HG03045 (cell line): Measurements from ENCODE around the gene CCNYL1.
"Not testable (repeated sequence)": the region's sequence is repeated elsewhere in the genome, so short reads cannot be mapped to it uniquely, and the experiment has no call there.

Source experiments
- ATAC-seq: cut with Tn5 transposase; IDR thresholded peaks from one replicate; pipeline ENCODE4 v1.9.1; 2021; ENCODE audit warnings: mild to moderate bottlenecking, moderate library complexity; ENCODE audit not compliant: unreplicated experiment

Gene CCNYL1

DNA sequence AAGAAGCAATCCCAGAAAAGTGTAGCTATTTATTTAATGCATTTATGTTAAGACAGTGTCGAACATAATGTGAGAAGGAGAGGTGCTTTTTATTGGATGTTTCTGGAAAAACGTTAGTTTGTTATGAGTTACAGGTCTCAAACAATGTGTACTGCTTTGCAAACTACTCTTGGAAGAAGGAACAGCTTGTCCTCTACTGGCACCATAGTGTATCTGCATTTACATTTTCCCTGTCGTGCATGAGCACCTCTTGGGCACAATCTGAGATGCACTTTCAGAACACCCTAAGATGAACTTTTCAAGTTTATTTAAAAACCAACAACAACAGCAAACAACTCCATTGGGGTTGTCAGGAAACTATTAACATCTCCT lies 22.8 kb downstream of the CCNYL1 start:
- ATAC-seq = no peak

DNA sequence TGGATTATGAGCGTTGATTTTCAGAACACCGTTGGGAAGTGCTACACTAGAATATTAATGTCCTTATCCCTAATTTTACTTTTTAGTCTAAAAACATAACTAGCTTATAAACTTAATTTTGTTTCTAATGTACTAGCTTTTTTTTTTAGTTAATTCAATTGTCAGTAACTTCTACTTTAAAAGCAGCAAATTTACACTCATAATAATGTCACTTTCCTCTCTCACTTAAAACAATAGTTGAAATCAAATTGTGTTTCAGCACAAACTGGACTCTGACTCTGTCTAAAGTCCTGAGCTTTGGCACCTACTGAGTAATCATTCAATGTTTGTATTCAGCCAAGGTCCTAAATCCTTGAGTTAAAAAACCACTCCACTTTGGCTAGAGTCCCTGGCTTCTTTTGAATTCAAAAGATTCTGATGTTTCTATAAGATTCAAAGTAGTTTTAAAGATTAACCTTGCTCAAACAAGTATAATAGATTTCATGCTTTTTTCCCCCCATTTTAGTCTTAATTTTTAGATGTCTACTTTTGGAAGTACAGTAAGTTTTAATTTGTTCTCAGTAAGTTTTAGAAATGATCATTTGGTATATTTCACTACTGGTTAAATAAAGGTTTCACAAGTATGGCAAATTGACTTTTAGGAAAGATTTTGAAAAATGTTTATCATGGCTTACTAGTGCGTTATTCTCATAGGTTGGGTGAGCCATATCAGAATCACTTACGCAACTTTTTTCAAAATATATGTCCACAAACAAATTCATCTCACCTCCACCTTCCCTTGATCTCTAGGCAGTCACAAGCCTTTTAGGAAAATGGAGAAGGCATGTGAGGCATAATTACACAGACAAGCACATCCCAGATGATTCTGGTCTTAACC lies 23.4 kb downstream of the CCNYL1 start:
- ATAC-seq = no peak

DNA sequence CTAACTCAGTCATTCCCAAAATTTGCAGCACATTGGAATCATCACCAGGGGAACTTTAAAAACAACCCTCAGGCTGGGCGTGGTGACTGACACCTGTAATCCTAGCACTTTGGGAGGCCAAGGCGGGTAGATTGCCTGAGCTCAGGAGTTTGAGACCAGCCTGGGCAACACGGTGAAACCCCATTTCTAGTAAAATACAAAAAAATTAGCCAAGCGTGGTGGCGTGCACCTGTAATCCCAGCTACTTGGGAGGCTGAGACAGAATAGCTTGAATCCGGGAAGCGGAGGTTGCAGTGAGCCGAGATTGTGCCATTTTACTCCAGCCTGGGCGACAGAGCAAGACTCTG lies 24.0 kb downstream of the CCNYL1 start:
- not testable (repeated sequence) for ATAC-seq

DNA sequence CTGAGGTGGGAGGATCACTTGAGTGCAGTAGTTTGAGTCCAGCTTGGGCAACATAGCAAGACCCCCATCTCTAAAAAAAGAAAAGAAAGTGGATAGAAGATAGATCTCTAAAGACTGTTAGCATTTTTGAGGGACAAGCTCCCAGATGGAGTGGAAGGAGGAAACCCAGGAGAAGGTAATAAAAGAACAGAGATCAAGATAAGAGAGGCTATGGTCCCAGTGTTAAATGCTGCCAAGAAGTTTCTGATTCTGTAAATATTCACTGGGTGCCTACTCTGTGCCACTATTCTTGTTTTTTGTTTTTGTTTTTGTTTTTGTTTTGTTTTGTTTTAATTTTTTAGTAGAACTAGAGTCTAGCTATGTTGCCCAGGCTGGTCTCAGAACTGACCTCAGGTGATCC lies 32.1 kb downstream of the CCNYL1 start:
- ATAC-seq = no peak

DNA sequence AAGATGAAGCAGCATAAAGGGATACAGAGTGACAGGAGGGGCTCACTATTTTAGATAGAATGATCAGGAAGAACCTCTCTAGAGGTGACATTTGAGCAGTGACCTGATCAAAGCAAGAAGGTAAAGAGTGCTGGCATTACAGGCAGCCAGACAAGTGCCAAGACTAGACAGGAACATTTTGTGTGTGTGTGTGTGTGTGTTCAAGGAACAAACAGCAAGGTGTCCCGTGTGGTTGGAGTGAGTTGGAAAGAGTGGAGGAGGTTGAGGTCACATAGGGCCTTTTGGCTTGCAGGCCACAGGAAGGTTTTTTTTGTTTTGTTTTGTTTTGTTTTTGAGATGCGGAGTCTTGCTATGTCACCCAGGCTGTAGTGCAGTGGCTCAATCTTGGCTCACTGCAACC lies 32.6 kb downstream of the CCNYL1 start:
- no peak for ATAC-seq

DNA sequence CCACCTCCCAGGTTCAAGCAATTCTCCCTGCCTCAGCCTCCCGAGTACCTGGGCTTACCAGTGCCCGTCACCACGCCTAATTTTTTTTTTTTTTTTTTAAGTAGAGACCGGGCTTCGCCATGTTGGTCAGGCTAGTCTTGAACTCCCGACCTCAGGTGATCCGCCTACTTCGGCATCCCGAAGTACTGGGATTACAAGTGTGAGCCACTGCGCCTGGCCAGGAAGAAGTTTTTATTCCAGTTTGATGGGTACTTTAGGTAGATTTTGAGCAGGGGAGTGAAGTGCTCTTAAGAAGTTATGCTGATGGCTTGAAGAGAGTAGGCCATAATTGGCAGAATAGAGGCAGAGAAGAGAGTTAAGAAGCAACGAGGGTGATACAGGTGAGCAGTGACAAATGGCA lies 33.0 kb downstream of the CCNYL1 start:
- ATAC-seq = no peak

DNA sequence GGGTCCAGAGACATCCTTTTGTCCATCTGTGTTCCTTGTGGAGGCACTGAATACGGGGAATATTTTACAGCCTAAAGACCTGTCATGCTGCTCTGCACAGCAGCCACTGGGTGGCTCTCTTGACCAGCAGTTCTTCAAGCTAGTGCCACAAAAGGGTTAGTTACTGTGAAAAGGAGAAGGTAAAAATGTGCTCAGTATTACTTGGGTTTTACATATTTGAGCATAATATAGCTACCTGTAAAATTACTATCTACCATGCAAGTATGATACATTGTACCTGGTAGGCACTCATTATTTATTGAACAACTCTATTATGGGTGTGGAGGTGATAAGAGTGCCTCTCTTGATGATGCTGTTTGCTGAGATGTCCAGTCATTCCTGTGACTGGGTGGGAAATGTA lies 34.7 kb downstream of the CCNYL1 start:
- peak; percentile 73 for ATAC-seq

DNA sequence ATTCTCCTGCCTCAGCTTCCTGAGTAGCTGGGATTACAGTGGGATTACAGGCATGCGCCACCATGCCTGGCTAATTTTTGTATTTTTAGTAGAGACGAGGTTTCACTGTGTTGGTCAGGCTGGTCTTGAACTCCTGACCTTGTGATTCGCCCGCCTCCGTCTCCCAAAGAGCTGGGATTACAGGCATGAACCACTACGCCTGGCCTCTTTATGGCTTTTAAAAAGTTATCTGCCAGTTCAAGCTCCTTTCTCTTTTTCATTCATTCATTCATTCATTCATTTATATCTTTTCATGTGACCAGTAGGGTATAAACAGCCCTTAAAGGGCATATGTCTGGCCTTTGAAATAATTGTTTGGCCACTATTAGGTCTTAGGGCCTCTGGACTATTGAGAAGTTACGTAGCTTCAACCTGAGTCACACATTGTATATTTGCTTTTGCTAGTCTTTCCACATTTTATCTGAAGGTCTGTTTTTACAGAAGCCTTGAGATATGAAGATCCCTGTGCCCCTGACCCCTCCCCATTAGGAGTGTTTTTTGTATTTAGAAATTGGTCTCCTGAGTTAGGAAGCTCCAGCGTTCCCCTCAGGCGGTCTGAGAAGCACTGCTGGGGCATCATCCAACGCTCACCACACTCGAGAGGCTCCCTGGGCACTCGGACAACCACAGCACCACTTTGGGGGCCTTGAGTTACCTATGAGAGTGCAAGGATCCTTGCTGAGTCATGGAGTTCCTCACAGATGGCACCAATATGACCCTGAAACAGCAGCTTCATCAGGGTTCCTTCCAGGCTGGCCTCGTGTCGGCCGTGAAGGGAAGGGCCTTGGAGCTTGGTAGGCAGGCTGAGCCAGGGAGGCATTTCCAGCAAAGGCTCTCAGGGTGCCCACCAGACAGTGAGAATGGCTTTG lies 36.5 kb downstream of the CCNYL1 start:
- ATAC-seq = no peak

DNA sequence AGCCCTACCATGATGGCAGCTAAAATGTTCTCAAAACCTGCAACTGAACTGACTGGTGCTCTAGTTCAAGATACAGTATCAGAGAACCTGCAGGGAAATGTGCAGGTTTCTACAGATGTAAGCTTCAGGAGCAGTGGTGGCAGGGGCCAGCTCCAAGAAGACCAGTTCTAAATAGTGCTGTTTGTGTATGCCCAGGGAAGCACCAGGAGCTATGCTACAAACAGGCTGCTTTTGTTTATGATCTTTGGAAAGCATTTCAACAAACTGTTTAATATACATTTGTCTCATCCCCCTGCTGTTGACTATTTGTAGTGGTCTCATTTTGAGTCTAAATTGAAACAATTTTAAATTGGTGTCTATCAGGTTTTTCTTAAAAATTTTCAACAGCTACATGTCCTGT lies 37.6 kb downstream of the CCNYL1 start:
- ATAC-seq = no peak

DNA sequence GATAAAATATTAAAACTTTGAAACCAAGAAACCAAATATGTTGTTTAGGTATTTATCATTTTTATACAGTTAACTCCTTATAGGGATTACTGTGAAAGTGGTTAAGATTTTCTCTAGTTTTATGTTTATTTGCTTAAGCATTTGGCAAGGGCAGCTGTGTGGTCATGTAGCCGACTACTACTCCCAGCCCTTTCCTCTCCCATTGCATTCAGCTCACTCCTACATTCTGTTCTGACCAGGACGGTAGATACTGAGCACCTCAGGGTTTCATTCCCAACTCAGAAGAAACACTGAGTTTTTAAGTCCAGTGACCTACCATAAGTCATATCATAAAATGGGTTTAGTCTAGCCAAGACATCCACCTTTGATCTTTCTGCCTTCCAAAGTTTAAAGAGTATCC lies 38.4 kb downstream of the CCNYL1 start:
- no peak for ATAC-seq

DNA sequence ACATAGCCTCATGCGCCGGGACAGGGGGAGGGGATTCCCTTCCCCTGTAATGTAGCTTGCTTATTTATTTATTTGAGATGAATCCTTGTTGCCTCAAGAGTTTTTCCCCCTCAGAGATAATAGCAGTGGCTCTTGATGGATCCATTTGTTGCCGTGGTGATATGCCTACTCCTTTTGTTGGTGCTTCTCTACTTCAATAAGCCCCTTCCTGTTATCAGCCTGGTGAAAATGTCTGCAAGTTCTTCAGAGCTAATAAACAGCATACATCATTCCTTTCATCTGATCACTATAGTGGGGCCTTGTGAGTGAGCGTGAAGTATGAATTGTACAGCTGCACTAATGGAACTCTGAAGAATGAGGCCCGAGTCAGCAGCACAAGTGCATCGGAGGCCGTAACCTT lies 38.9 kb downstream of the CCNYL1 start:
- no peak for ATAC-seq

DNA sequence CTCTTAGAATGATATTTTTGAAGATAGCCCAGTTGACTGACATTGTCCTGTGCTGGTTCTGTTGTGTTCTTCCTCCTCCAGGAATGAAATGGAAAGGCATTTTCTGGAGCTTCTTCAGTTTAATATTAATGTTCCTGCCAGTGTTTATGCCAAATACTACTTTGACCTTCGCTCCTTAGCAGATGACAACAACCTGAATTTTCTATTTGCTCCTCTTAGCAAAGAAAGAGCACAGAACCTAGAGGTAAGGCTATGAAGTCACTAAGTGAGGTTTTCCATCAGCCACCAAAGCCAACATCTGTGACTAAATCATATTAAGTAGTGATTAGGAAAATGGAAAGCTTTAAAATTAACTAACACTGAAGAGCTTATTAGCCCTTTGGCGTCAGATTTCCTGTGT lies 39.4 kb downstream of the CCNYL1 start:
- no peak for ATAC-seq

DNA sequence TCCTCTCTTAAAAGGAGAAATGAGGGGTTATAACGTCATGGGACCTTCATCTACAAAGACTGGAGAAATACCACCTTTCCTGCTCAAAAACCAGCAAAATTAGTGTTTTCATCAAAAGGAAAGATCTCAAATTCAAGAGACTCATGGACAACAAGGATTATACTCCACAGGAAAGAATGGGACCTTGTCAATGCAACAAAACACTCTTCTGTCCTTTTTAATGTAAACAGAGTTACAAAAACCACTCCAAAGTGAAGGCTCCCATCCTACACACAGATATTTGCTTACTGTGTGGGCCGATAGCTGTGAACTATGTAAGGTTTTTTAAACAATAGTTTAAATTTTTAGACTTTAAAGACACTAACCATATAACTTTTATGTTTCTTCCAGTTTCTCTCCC lies 42.2 kb downstream of the CCNYL1 start:
- not testable (repeated sequence) for ATAC-seq

DNA sequence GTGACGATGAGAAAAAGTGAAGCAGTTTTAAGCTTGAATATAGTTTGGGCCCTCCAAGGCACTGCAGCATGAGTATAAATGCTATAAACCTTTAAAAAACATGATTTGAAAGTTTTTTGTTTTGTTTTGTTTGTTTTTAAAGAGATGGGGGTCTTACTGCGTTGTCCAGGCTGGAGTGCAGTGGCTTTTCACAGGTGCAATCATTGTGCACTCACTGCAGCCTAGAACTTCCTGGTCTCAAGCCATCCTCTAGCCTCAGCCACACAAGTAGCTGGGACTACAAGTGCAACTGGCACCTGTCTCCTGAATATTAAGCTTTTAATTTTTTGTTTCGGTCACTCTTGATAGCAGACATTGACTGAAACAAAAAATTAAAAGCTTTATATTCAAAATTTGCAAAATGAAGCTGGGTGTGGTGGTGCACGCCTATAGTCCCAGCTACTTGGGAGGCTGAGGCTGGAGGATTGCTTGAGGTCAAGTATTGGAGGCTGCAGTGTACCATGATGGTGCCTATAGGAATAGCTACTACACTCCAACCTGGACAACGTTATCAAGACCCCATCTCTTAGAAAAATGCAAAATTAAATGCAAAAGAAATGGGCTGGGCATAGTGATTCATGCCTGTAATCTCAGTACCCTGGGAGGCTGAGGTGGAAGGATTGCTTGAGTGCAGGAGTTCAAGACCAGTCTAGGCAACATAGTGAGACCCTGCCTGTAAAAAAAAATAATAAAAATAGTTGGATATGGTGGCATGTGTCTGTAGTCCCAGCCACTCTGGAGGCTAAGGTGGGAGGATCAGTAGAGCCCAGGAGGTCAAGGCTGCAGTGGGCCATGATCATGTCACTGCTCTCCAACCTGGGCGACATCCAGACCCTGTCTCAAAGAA lies 43.3 kb downstream of the CCNYL1 start:
- no peak for ATAC-seq

DNA sequence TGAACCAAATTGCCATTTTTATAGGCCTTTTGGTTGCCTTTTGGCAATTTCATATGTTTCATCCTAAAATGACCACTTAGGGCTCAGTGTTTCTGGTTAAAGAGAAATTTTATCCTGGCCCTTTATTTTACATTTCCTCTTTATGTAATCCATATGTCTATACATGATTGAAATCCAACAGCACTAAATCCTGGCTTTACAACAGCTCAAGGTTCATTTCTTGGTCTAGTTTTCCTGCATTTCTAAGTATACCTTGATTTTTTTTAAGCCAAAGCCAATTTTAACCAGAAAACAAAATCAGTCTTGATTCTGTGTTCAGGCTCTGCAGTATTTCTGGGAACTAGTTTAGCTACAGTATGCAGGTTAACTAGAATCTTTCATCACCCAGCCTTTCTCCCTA lies 46.6 kb downstream of the CCNYL1 start:
- no peak for ATAC-seq

DNA sequence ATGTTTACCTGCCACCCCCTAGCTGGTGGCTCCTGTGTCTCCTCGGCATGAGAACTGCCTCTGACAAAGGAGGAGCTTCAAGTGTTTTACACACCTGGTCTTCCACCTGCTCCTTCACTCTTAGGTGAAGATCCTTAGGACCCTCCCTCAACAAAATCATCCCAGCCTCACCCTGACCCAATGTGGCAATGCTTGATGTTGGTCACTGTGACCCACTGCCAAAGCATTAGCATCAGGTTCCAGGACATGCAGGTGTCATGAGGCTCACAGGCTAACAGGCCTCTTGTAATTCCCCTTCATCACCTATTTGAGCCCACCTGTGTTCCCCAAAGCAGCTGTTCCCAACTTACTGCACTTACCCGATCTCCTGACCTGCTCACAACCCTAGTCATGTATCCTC lies 48.5 kb downstream of the CCNYL1 start:
- no peak for ATAC-seq

DNA sequence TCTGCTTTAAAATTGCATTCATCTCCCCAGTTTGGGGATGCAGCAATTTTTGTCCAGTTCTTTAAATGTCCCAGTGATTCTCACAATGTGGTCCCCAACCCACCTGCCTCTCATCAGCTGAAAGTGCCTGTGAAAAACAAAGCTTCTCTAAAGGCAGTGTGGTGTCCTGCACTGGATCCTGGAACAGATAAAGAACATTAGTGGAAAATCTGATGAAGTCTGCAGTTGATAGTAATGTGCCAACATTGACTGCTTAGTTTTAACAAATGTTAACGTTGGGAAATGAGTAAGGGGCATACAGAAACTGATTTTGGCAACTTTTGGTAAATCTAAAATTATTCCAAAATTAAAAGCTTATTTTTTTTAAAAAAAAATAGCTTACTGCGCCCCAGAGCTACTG lies 49.0 kb downstream of the CCNYL1 start:
- ATAC-seq = no peak

DNA sequence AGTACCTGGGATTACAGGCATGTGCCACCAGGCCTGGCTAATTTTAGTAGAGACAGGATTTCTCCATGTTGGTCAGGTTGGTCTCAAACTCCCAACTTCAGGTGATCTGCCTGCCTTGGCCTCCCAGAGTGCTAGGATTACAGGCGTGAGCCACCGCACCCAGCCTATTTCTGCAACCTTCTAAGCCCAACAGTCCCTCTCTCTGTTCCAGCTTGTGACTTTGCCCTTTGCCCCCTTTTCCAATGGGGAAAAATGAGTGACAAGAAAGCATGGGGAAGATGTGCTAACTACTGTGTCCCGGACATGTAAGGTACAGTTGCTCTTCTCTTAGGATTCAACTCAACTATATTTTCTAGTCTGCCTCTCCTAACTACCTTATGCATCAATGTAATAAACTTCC lies 50.0 kb downstream of the CCNYL1 start:
- ATAC-seq = not testable (repeated sequence)

DNA sequence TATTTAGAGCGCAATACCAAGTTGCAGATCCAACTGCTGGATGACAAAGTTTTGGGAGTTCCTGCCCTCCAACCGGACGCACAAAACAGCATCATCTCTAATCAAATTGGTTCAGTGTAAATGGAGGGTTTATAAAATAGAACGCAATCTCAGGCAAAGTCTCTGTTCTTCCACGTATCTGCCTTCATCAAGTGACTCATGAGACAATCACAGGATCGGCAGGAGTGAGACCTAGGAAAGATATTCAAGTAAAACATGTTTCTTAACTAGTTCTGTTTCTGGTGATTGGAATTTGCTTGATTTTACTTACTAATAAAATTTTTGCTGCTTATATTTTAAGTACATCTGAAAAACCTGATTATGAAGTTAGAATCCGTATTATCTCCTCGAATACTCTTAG lies 50.7 kb downstream of the CCNYL1 start:
- no peak for ATAC-seq

DNA sequence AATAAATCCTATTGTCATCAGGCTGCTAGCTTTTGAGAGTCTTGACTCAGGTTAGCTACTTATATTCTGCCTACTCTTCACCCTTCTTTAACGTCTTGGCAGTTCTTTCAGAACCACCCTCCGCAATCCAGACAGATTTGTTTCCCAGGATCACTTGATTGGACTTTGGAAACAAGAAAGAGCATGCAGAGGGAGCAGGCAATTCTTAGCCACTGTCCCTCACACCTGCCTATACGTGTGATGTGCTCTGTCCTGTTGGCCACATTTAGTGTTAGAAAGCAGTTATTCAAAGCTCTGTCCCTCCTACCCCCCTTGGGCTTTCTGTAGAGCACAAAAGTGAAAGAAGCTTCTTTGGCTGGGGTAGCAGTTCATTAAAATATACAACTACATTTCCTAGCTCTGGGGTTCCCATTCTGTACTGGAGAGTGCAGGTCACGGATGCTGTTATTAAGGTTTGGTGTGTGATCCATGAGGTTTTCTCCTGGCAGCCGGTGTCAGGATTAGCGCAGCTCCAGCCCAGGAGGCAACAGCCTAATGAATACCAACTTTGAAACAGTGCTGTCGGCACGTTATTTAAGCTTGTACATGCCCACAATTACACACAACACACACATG lies 52.0 kb downstream of the CCNYL1 start:
- no peak for ATAC-seq
